Measurements from ENCODE around the gene LSAMP.

Gene LSAMP

GRCh38 chr3:116469546-116469945, 24.3 kb upstream of the LSAMP start:
- Histone ChIP-seq H4K8ac (ENCODE audit: low read depth, low read length) (no peak overlapping the region), H3K27me3 (ENCODE audit: insufficient read depth, low read length) (no peaks in the 10 kb centered on the region), H3K4me1 (ENCODE audit: control insufficient read depth in 1 of 2, insufficient read depth in 2 of 2, low read length in 2 of 2) (peaks cover 0 to 3% of the 10 kb centered on the region in 2 experiments), H2BK12ac (ENCODE audit: low read length) (no peak overlapping the region), H3K9me3 (ENCODE audit: insufficient read depth, low read depth, low read length) (no peaks in the 10 kb centered on the region), H3K79me2 (ENCODE audit: control insufficient read depth, insufficient read depth, low read length, poor library complexity) (no peaks in the 10 kb centered on the region), H3K9ac (ENCODE audit: low read length) (no peak overlapping the region), H3K14ac (ENCODE audit: low read length) (no peak overlapping the region), H3K4me3 (ENCODE audit: low read depth, low read length) (no peak overlapping the region), H3K4ac (ENCODE audit: low read depth, low read length) (no peak overlapping the region), H3K79me1 (ENCODE audit: low read length) (no peaks in the 10 kb centered on the region), H2BK5ac (ENCODE audit: low read depth, low read length, poor library complexity) (no peak overlapping the region), H4K12ac (ENCODE audit: low read depth, low read length) (no peak overlapping the region), H2AFZ (ENCODE audit: insufficient read depth, low read length, poor library complexity) (no peak overlapping the region), H3K27ac (ENCODE audit: low read depth, low read length) (no peak overlapping the region), H3K18ac (ENCODE audit: low read length) (no peak overlapping the region), H3K36me3 (ENCODE audit: control insufficient read depth in 1 of 2, insufficient read depth in 2 of 2, low read length in 2 of 2) (no peaks in the 10 kb centered on the region), H2BK120ac (ENCODE audit: insufficient read depth, low read length, poor library complexity) (no peak overlapping the region), H3K4me2 (ENCODE audit: low read length) (no peak overlapping the region), H2AK5ac (ENCODE audit: low read length) (no peak overlapping the region), H4K91ac (ENCODE audit: low read depth, low read length) (no peak overlapping the region), H3K23ac (ENCODE audit: low read length) (no peak overlapping the region)
- no peak for DNase-seq
- 100% methylated on average over 2 of the region's 3 CpGs for WGBS (ENCODE audit: extremely low coverage, insufficient coverage, insufficient read length)

GRCh38 chr3:116464276-116464798, 19.1 kb upstream of the LSAMP start:
- Histone ChIP-seq H4K12ac (ENCODE audit: low read depth, low read length) (no peak overlapping the region), H3K23ac (ENCODE audit: low read length) (no peak overlapping the region)

GRCh38 chr3:116453666-116454346, 8.5 kb upstream of the LSAMP start:
- H3K9me3 ChIP-seq (ENCODE audit: insufficient read depth, low read depth, low read length): no peaks in the 10 kb centered on the region
- no peak overlapping the region for H2AK5ac ChIP-seq (ENCODE audit: low read length)
- no peak overlapping the region for H3K4me3 ChIP-seq (ENCODE audit: low read depth, low read length)
- no peak overlapping the region for H3K14ac ChIP-seq (ENCODE audit: low read length)
- H2AFZ ChIP-seq (ENCODE audit: insufficient read depth, low read length, poor library complexity): no peak overlapping the region
- no peak overlapping the region for H3K4me2 ChIP-seq (ENCODE audit: low read length)
- no peak for DNase-seq
- no peak overlapping the region for H3K18ac ChIP-seq (ENCODE audit: low read length)
- no peaks in the 10 kb centered on the region for H3K36me3 ChIP-seq (ENCODE audit: control insufficient read depth in 1 of 2, insufficient read depth in 2 of 2, low read length in 2 of 2)
- H3K27me3 ChIP-seq (ENCODE audit: insufficient read depth, low read length): no peaks in the 10 kb centered on the region
- no peak overlapping the region for H3K9ac ChIP-seq (ENCODE audit: low read length)
- H3K79me1 ChIP-seq (ENCODE audit: low read length): no peaks in the 10 kb centered on the region
- no peak overlapping the region for H4K12ac ChIP-seq (ENCODE audit: low read depth, low read length)
- H3K4ac ChIP-seq (ENCODE audit: low read depth, low read length): no peak overlapping the region
- H3K79me2 ChIP-seq (ENCODE audit: control insufficient read depth, insufficient read depth, low read length, poor library complexity): no peaks in the 10 kb centered on the region
- no peak overlapping the region for H2BK12ac ChIP-seq (ENCODE audit: low read length)
- H4K91ac ChIP-seq (ENCODE audit: low read depth, low read length): no peak overlapping the region
- no peak overlapping the region for H3K27ac ChIP-seq (ENCODE audit: low read depth, low read length)
- H4K8ac ChIP-seq (ENCODE audit: low read depth, low read length): no peak overlapping the region
- WGBS (ENCODE audit: extremely low coverage, insufficient coverage, insufficient read length): no CpG with 5 or more reads among the region's 1 CpG
- H2BK120ac ChIP-seq (ENCODE audit: insufficient read depth, low read length, poor library complexity): no peak overlapping the region
- no peak overlapping the region for H3K23ac ChIP-seq (ENCODE audit: low read length)
- H3K4me1 ChIP-seq (ENCODE audit: control insufficient read depth in 1 of 2, insufficient read depth in 2 of 2, low read length in 2 of 2): no peaks in the 10 kb centered on the region
- H2BK5ac ChIP-seq (ENCODE audit: low read depth, low read length, poor library complexity): no peak overlapping the region

More at GRCh38 chr3:116464276-116464798, 19.1 kb upstream of the LSAMP start:
- Histone ChIP-seq H3K9ac (ENCODE audit: low read length) (no peak overlapping the region), H3K4ac (ENCODE audit: low read depth, low read length) (no peak overlapping the region), H2AK5ac (ENCODE audit: low read length) (no peak overlapping the region), H3K4me2 (ENCODE audit: low read length) (no peak overlapping the region), H3K18ac (ENCODE audit: low read length) (no peak overlapping the region), H2BK120ac (ENCODE audit: insufficient read depth, low read length, poor library complexity) (no peak overlapping the region), H2BK5ac (ENCODE audit: low read depth, low read length, poor library complexity) (no peak overlapping the region), H3K4me1 (ENCODE audit: control insufficient read depth in 1 of 2, insufficient read depth in 2 of 2, low read length in 2 of 2) (no peaks in the 10 kb centered on the region), H3K9me3 (ENCODE audit: insufficient read depth, low read depth, low read length) (no peaks in the 10 kb centered on the region), H2BK12ac (ENCODE audit: low read length) (no peak overlapping the region), H2AFZ (ENCODE audit: insufficient read depth, low read length, poor library complexity) (no peak overlapping the region), H3K14ac (ENCODE audit: low read length) (no peak overlapping the region), H3K79me2 (ENCODE audit: control insufficient read depth, insufficient read depth, low read length, poor library complexity) (no peaks in the 10 kb centered on the region), H3K4me3 (ENCODE audit: low read depth, low read length) (no peak overlapping the region), H3K36me3 (ENCODE audit: control insufficient read depth in 1 of 2, insufficient read depth in 2 of 2, low read length in 2 of 2) (no peaks in the 10 kb centered on the region), H3K79me1 (ENCODE audit: low read length) (no peaks in the 10 kb centered on the region), H4K91ac (ENCODE audit: low read depth, low read length) (no peak overlapping the region), H3K27me3 (ENCODE audit: insufficient read depth, low read length) (no peaks in the 10 kb centered on the region), H3K27ac (ENCODE audit: low read depth, low read length) (no peak overlapping the region), H4K8ac (ENCODE audit: low read depth, low read length) (no peak overlapping the region)
- WGBS (ENCODE audit: extremely low coverage, insufficient coverage, insufficient read length): no CpG with 5 or more reads among the region's 1 CpG
- DNase-seq: no peak

DNA sequence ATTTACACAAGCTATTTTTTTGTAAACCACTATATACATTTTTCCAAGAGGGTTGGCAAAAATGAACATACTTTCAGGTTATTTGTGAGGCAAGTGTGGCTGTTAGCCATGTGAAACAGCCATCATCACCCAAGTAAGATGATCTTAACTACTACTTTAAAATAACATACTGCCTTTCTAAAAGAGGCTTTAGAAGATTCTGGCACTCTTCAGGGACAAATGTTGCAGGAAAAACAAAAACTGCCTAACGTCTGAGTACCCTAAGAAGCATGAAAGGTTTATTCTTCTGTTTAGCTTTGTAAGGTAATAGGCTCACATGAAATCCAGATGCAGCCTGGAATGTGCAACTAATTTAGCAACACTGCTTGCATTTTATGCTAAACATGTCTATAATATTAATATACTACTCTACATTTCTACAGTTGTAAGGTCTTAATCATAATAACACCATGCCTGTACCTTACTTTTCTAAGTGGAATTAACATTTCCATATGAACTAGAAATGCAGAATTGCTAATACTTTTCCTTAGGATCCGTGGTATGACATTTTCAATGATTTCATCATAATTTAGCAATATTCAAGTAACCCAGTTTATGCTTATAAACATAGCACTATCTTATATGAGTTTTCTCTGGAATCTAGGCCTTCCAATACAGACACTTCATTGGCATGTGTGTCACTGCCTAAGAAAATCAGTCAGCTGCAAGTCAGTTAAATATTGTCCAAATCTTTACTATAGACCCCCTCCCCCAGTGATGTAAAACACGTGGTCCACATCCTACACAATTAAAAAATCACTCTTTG, 4.5 kb upstream of the LSAMP start:
- H3K4me1 ChIP-seq (ENCODE audit: control insufficient read depth in 1 of 2, insufficient read depth in 2 of 2, low read length in 2 of 2): peaks cover 0 to 2% of the 10 kb centered on the region in 2 experiments
- H3K4me3 ChIP-seq (ENCODE audit: low read depth, low read length): no peak overlapping the region
- H2AFZ ChIP-seq (ENCODE audit: insufficient read depth, low read length, poor library complexity): no peak overlapping the region
- no peaks in the 10 kb centered on the region for H3K79me2 ChIP-seq (ENCODE audit: control insufficient read depth, insufficient read depth, low read length, poor library complexity)
- no peaks in the 10 kb centered on the region for H3K79me1 ChIP-seq (ENCODE audit: low read length)
- no peak overlapping the region for H4K8ac ChIP-seq (ENCODE audit: low read depth, low read length)
- H3K4ac ChIP-seq (ENCODE audit: low read depth, low read length): no peak overlapping the region
- DNase-seq: no peak
- H4K12ac ChIP-seq (ENCODE audit: low read depth, low read length): no peak overlapping the region
- H3K23ac ChIP-seq (ENCODE audit: low read length): no peak overlapping the region
- no peak overlapping the region for H3K18ac ChIP-seq (ENCODE audit: low read length)
- H3K27me3 ChIP-seq (ENCODE audit: insufficient read depth, low read length): no peaks in the 10 kb centered on the region
- no peak overlapping the region for H3K4me2 ChIP-seq (ENCODE audit: low read length)
- no peak overlapping the region for H2BK5ac ChIP-seq (ENCODE audit: low read depth, low read length, poor library complexity)
- no peaks in the 10 kb centered on the region for H3K9me3 ChIP-seq (ENCODE audit: insufficient read depth, low read depth, low read length)
- H3K14ac ChIP-seq (ENCODE audit: low read length): no peak overlapping the region
- H3K36me3 ChIP-seq (ENCODE audit: control insufficient read depth in 1 of 2, insufficient read depth in 2 of 2, low read length in 2 of 2): no peaks in the 10 kb centered on the region
- no CpG with 5 or more reads among the region's 3 CpGs for WGBS (ENCODE audit: extremely low coverage, insufficient coverage, insufficient read length)
- H2BK12ac ChIP-seq (ENCODE audit: low read length): no peak overlapping the region
- H2AK5ac ChIP-seq (ENCODE audit: low read length): no peak overlapping the region
- no peak overlapping the region for H4K91ac ChIP-seq (ENCODE audit: low read depth, low read length)
- no peak overlapping the region for H3K27ac ChIP-seq (ENCODE audit: low read depth, low read length)
- no peak overlapping the region for H3K9ac ChIP-seq (ENCODE audit: low read length)
- H2BK120ac ChIP-seq (ENCODE audit: insufficient read depth, low read length, poor library complexity): no peak overlapping the region

Measured in trophoblast cell (in vitro differentiated cells and primary cell).